Mesendoderm (in vitro differentiated cells): Measurements from ENCODE around the gene RERE.

Experiments
- DNase-seq: peaks from one replicate; pipeline ENCODE4 v3.0.0; 2013
- H2AK5ac ChIP-seq: 2 replicates; pipeline ENCODE4 v1.6.1; 2013; ENCODE audit warnings: low read length, inconsistent platforms
- H2BK120ac ChIP-seq: 2 replicates; pipeline ENCODE4 v1.6.1; 2013; ENCODE audit warnings: low read depth, mild to moderate bottlenecking, low read length, moderate library complexity, mixed read lengths
- H2BK15ac ChIP-seq: replicated peaks from 2 replicates; pipeline ENCODE4 v1.6.1; 2013; ENCODE audit warnings: low read depth, mild to moderate bottlenecking, moderate library complexity
- H2BK5ac ChIP-seq: 2 replicates; pipeline ENCODE4 v1.6.1; 2013; ENCODE audit warnings: low read length, inconsistent platforms
- H3K18ac ChIP-seq: 2 replicates; pipeline ENCODE4 v1.6.1; 2013; ENCODE audit warnings: mild to moderate bottlenecking, low read length, mixed read lengths
- H3K23ac ChIP-seq: one replicate; pipeline ENCODE4 v1.6.1; 2013; ENCODE audit warnings: low read length
- H3K27ac ChIP-seq: 2 replicates; pipeline ENCODE4 v1.5.1; 2013; ENCODE audit warnings: low read depth, mild to moderate bottlenecking, inconsistent platforms, low read length, moderate library complexity
- H3K27me3 ChIP-seq: 2 replicates; pipeline ENCODE4 v1.6.1; 2013; ENCODE audit warnings: low read length, control low read depth, mild to moderate bottlenecking, inconsistent platforms; ENCODE audit not compliant: insufficient read depth, poor library complexity
- H3K36me3 ChIP-seq: 2 replicates; pipeline ENCODE4 v1.6.1; 2013; ENCODE audit warnings: low read length, inconsistent platforms; ENCODE audit not compliant: control insufficient read depth, insufficient read depth
- H3K4ac ChIP-seq: one replicate; pipeline ENCODE4 v1.6.1; 2013; ENCODE audit warnings: low read depth, mild to moderate bottlenecking, low read length, moderate library complexity
- H3K4me1 ChIP-seq: 2 replicates; pipeline ENCODE4 v1.6.1; 2013; ENCODE audit warnings: low read depth, low read length, inconsistent platforms; ENCODE audit not compliant: control insufficient read depth
- H3K4me2 ChIP-seq: 2 replicates; pipeline ENCODE4 v1.6.1; 2013; ENCODE audit warnings: low read length
- H3K4me3 ChIP-seq: 2 replicates; pipeline ENCODE4 v1.5.1; 2013; ENCODE audit warnings: mild to moderate bottlenecking, low read length
- H3K56ac ChIP-seq: one replicate; pipeline ENCODE4 v1.6.1; 2013; ENCODE audit warnings: low read length
- H3K79me1 ChIP-seq: 2 replicates; pipeline ENCODE4 v1.6.1; 2013; ENCODE audit warnings: low read length, inconsistent platforms
- H3K79me2 ChIP-seq: 2 replicates; pipeline ENCODE4 v1.6.1; 2013; ENCODE audit warnings: mild to moderate bottlenecking, low read length; ENCODE audit not compliant: control insufficient read depth, insufficient read depth
- H3K9ac ChIP-seq: 2 replicates; pipeline ENCODE4 v1.6.1; 2013; ENCODE audit warnings: low read length, inconsistent platforms
- H4K5ac ChIP-seq: one replicate; pipeline ENCODE4 v1.6.1; 2013; ENCODE audit warnings: low read length
- H4K8ac ChIP-seq: one replicate; pipeline ENCODE4 v1.6.1; 2013; ENCODE audit warnings: low read depth, mild to moderate bottlenecking, control low read depth, low read length, moderate library complexity
- WGBS: extraction: QIAGEN DNeasy Blood & Tissue Kit; methylation state at CpG from one replicate; pipeline ENCODE4 v1.1.7; 2013; ENCODE audit warnings: low lambda C conversion rate, missing lambda C conversion rate; ENCODE audit not compliant: insufficient coverage; ENCODE audit errors: extremely low coverage; 5-methylcytosine and 5-hydroxymethylcytosine counted together

The RERE gene

GRCh38 chr1:8607906-8608305 lies 209.5 kb downstream of the RERE start:
- Histone ChIP-seq H3K27ac (no peak overlapping the region), H3K9ac (no peak overlapping the region), H4K8ac (no peak overlapping the region), H3K36me3 (no peaks in the 10 kb centered on the region), H2BK120ac (no peak overlapping the region), H3K4me2 (no peak overlapping the region), H3K79me2 (peaks cover 2% of the 10 kb centered on the region), H2BK5ac (no peak overlapping the region), H3K4me1 (no peaks in the 10 kb centered on the region), H3K23ac (no peak overlapping the region), H3K4ac (no peak overlapping the region), H3K18ac (no peak overlapping the region), H3K79me1 (peaks cover 5% of the 10 kb centered on the region), H2BK15ac (no peak overlapping the region), H2AK5ac (no peak overlapping the region), H3K27me3 (no peaks in the 10 kb centered on the region), H3K4me3 (no peak overlapping the region), H3K56ac (no peak overlapping the region), H4K5ac (no peak overlapping the region)
- WGBS = no CpG with 5 or more reads among the region's 5 CpGs
- no peak for DNase-seq

- peaks cover 9% of the 10 kb centered on the region for H3K79me2 ChIP-seq
- H3K4me2 ChIP-seq = no peak overlapping the region
- H4K8ac ChIP-seq = no peak overlapping the region
- no peak overlapping the region for H2AK5ac ChIP-seq
- H3K4me3 ChIP-seq = no peak overlapping the region
- H3K4me1 ChIP-seq = peaks cover 2% of the 10 kb centered on the region
- no peaks in the 10 kb centered on the region for H3K36me3 ChIP-seq
- no peak overlapping the region for H3K27ac ChIP-seq
- no peak overlapping the region for H3K18ac ChIP-seq
- H3K27me3 ChIP-seq = no peaks in the 10 kb centered on the region
- H4K5ac ChIP-seq = no peak overlapping the region
- DNase-seq = no peak
- H2BK15ac ChIP-seq = no peak overlapping the region
- H3K9ac ChIP-seq = no peak overlapping the region
- H3K79me1 ChIP-seq = peaks cover 7% of the 10 kb centered on the region
- no peak overlapping the region for H3K23ac ChIP-seq
- no peak overlapping the region for H2BK5ac ChIP-seq
- H2BK120ac ChIP-seq = no peak overlapping the region
- H3K4ac ChIP-seq = no peak overlapping the region
- no CpG with 5 or more reads among the region's 7 CpGs for WGBS
- H3K56ac ChIP-seq = no peak overlapping the region
Observed at GRCh38 chr1:8604041-8604945, 213.1 kb downstream of the RERE start.

- H2BK5ac ChIP-seq = no peak overlapping the region
- H2BK120ac ChIP-seq = no peak overlapping the region
- peaks cover 11% of the 10 kb centered on the region for H3K79me1 ChIP-seq
- H4K5ac ChIP-seq = no peak overlapping the region
- H3K27me3 ChIP-seq = no peaks in the 10 kb centered on the region
- no peak overlapping the region for H3K4ac ChIP-seq
- no peak overlapping the region for H4K8ac ChIP-seq
- H3K4me1 ChIP-seq = peaks cover 2% of the 10 kb centered on the region
- DNase-seq = no peak
- no peak overlapping the region for H3K27ac ChIP-seq
- no peak overlapping the region for H3K4me2 ChIP-seq
- no peak overlapping the region for H2BK15ac ChIP-seq
- no peak overlapping the region for H3K9ac ChIP-seq
- no peaks in the 10 kb centered on the region for H3K36me3 ChIP-seq
- no peak overlapping the region for H3K4me3 ChIP-seq
- no peak overlapping the region for H3K18ac ChIP-seq
- no peak overlapping the region for H3K56ac ChIP-seq
- no peak overlapping the region for H2AK5ac ChIP-seq
- WGBS = no CpG with 5 or more reads among the region's 4 CpGs
- peaks cover 16% of the 10 kb centered on the region for H3K79me2 ChIP-seq
- no peak overlapping the region for H3K23ac ChIP-seq
Observed at GRCh38 chr1:8603220-8603616, 214.2 kb downstream of the RERE start.

- Histone ChIP-seq H3K36me3 (no peaks in the 10 kb centered on the region), H3K9ac (no peak overlapping the region), H3K56ac (no peak overlapping the region), H3K23ac (no peak overlapping the region), H3K18ac (no peak overlapping the region), H2BK120ac (no peak overlapping the region), H3K79me2 (peaks cover 21% of the 10 kb centered on the region), H3K27ac (no peak overlapping the region), H3K4ac (no peak overlapping the region), H3K79me1 (peaks cover 13% of the 10 kb centered on the region), H2AK5ac (no peak overlapping the region), H3K4me3 (no peak overlapping the region), H2BK5ac (no peak overlapping the region), H3K27me3 (no peaks in the 10 kb centered on the region), H3K4me2 (no peak overlapping the region), H2BK15ac (no peak overlapping the region), H4K8ac (no peak overlapping the region), H3K4me1 (peaks cover 2% of the 10 kb centered on the region), H4K5ac (no peak overlapping the region)
- no CpG with 5 or more reads among the region's 5 CpGs for WGBS
- DNase-seq = no peak
Observed at GRCh38 chr1:8602471-8603219, 214.8 kb downstream of the RERE start.

- WGBS = no CpG with 5 or more reads among the region's 1 CpG
Observed at GRCh38 chr1:8600336-8600735, 217.1 kb downstream of the RERE start.

More at GRCh38 chr1:8600336-8600735, 217.1 kb downstream of the RERE start:
- Histone ChIP-seq H4K5ac (no peak overlapping the region), H3K9ac (no peak overlapping the region), H3K18ac (no peak overlapping the region), H2BK5ac (no peak overlapping the region), H3K4me1 (peaks cover 2% of the 10 kb centered on the region), H2BK120ac (no peak overlapping the region), H3K4me3 (no peak overlapping the region), H3K4ac (no peak overlapping the region), H3K79me2 (peaks cover 27% of the 10 kb centered on the region), H3K79me1 (peaks cover 16% of the 10 kb centered on the region), H2AK5ac (no peak overlapping the region), H3K56ac (no peak overlapping the region), H3K36me3 (no peaks in the 10 kb centered on the region), H3K23ac (no peak overlapping the region), H3K27me3 (no peaks in the 10 kb centered on the region), H3K4me2 (no peak overlapping the region), H3K27ac (no peak overlapping the region), H4K8ac (no peak overlapping the region), H2BK15ac (no peak overlapping the region)
- no peak for DNase-seq
